Measurements from ENCODE around the gene SMARCC1. TPM values are rescaled to one million over a fixed set of nuclear protein-coding genes. Genes with fewer than 3 reads are reported as not detected.

SMARCC1 gene
- total and polyA plus RNA-seq, 2 donors from 2014 or later: 11.6 to 80.4 TPM

GRCh38 chr3:47542471-47543173 lies 239.1 kb downstream of the SMARCC1 start:
- Histone ChIP-seq H3K9me3 (ENCODE audit: control insufficient read depth in 2 of 3, insufficient read depth in 1 of 3, low read length in 3 of 3) (no peaks in the 10 kb centered on the region), H3K4me3 (ENCODE audit: low read length in 3 of 3) (no peak overlapping the region), H3K27me3 (ENCODE audit: control insufficient read depth, insufficient read depth, low read length) (no peaks in the 10 kb centered on the region), H3K9ac (ENCODE audit: low read length in 3 of 3) (no peak overlapping the region), H3K27ac (ENCODE audit: low read depth in 2 of 2, low read length in 2 of 2) (no peak overlapping the region), H3K4me1 (ENCODE audit: control insufficient read depth in 2 of 3, insufficient read depth in 2 of 3, low read depth in 1 of 3, low read length in 3 of 3) (no peaks in the 10 kb centered on the region), H3K36me3 (ENCODE audit: control insufficient read depth in 2 of 3, insufficient read depth in 3 of 3, low read length in 3 of 3) (no peaks in the 10 kb centered on the region)
- TF ChIP-seq, protein P1, sequence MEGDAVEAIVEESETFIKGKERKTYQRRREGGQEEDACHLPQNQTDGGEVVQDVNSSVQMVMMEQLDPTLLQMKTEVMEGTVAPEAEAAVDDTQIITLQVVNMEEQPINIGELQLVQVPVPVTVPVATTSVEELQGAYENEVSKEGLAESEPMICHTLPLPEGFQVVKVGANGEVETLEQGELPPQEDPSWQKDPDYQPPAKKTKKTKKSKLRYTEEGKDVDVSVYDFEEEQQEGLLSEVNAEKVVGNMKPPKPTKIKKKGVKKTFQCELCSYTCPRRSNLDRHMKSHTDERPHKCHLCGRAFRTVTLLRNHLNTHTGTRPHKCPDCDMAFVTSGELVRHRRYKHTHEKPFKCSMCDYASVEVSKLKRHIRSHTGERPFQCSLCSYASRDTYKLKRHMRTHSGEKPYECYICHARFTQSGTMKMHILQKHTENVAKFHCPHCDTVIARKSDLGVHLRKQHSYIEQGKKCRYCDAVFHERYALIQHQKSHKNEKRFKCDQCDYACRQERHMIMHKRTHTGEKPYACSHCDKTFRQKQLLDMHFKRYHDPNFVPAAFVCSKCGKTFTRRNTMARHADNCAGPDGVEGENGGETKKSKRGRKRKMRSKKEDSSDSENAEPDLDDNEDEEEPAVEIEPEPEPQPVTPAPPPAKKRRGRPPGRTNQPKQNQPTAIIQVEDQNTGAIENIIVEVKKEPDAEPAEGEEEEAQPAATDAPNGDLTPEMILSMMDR (IDR thresholded peaks at IDR 0.05; ENCODE audit: borderline replicate concordance, extremely low read depth, insufficient read depth): no peak
- FAIRE-seq: no peak
- intact Hi-C loops (cut with DNase I): no loop called here
- peak; percentile 70 to 90 (median 72) for DNase-seq

GRCh38 chr3:47541583-47542108 lies 240.0 kb downstream of the SMARCC1 start:
- H3K4me1 ChIP-seq (ENCODE audit: control insufficient read depth in 2 of 3, insufficient read depth in 2 of 3, low read depth in 1 of 3, low read length in 3 of 3): no peaks in the 10 kb centered on the region
- TF ChIP-seq, protein P1 (IDR thresholded peaks at IDR 0.05; ENCODE audit: borderline replicate concordance, extremely low read depth, insufficient read depth): no peak
- no peak for FAIRE-seq
- no peaks in the 10 kb centered on the region for H3K36me3 ChIP-seq (ENCODE audit: control insufficient read depth in 2 of 3, insufficient read depth in 3 of 3, low read length in 3 of 3)
- H3K27me3 ChIP-seq (ENCODE audit: control insufficient read depth, insufficient read depth, low read length): no peaks in the 10 kb centered on the region
- no peak overlapping the region for H3K9ac ChIP-seq (ENCODE audit: low read length in 3 of 3)
- H3K27ac ChIP-seq (ENCODE audit: low read depth in 2 of 2, low read length in 2 of 2): no peak overlapping the region
- H3K9me3 ChIP-seq (ENCODE audit: control insufficient read depth in 2 of 3, insufficient read depth in 1 of 3, low read length in 3 of 3): no peaks in the 10 kb centered on the region
- no peak overlapping the region for H3K4me3 ChIP-seq (ENCODE audit: low read length in 3 of 3)
- DNase-seq: no peak
- intact Hi-C loops (cut with DNase I): no loop called here

DNA sequence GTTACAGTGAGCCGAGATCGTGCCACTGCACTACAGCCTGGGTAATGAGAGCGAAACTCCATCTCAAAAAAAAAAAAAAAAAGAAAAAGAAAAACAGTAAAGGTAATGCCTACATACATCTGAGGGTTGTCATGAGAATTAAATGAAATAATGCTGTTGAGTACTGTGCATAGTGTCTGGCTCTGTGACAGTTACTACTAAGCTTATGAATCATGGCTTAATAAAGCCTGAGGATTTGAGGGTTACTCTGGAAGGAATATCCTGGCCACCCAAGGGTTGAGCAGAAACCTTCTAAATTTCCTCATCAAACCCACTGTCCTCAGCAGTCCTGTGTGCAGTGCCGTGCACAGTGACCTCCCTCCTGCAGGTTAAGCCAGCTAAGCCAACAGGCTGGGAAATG lies 241.4 kb downstream of the SMARCC1 start:
- Histone ChIP-seq H3K9me3 (ENCODE audit: control insufficient read depth in 2 of 3, insufficient read depth in 1 of 3, low read length in 3 of 3) (no peaks in the 10 kb centered on the region), H3K4me1 (ENCODE audit: control insufficient read depth in 2 of 3, insufficient read depth in 2 of 3, low read depth in 1 of 3, low read length in 3 of 3) (no peaks in the 10 kb centered on the region), H3K27me3 (ENCODE audit: control insufficient read depth, insufficient read depth, low read length) (no peaks in the 10 kb centered on the region), H3K4me3 (ENCODE audit: low read length in 3 of 3) (no peak overlapping the region), H3K27ac (ENCODE audit: low read depth in 2 of 2, low read length in 2 of 2) (no peak overlapping the region), H3K9ac (ENCODE audit: low read length in 3 of 3) (no peak overlapping the region), H3K36me3 (ENCODE audit: control insufficient read depth in 2 of 3, insufficient read depth in 3 of 3, low read length in 3 of 3) (no peaks in the 10 kb centered on the region)
- FAIRE-seq (no peak), DNase-seq (no peak)
- TF ChIP-seq, protein P1 (IDR thresholded peaks at IDR 0.05; ENCODE audit: borderline replicate concordance, extremely low read depth, insufficient read depth): no peak
- intact Hi-C loops (cut with DNase I): no loop called here

All from kidney (tissue), 14 donors.